GM04503 (cell line): Measurements from ENCODE around the gene EXOSC10.

Source experiments
- DNase-seq: peaks from one replicate; pipeline ENCODE4 v3.0.0-alpha.2; 2012; ENCODE audit warnings: low read depth

The EXOSC10 gene

GRCh38 chr1:11099310-11100148, at the start of gene EXOSC10:
EXOSC10 (minus strand) TSS chr1:11099869; CDS start chr1:11099831, 38 bp downstream.
- DNase-seq: peak; percentile 34

GRCh38 chr1:11147197-11147770, 47.6 kb upstream of the EXOSC10 start:
- DNase-seq: peak; percentile 23

GRCh38 chr1:11145741-11146140, 46.1 kb upstream of the EXOSC10 start:
- no peak for DNase-seq

- no peak for DNase-seq
Observed at GRCh38 chr1:11144570-11145256, 45.0 kb upstream of the EXOSC10 start.

- DNase-seq: no peak
Observed at GRCh38 chr1:11143907-11144306, 44.2 kb upstream of the EXOSC10 start.

- no peak for DNase-seq
Observed at GRCh38 chr1:11143401-11143800, 43.7 kb upstream of the EXOSC10 start.

- no peak for DNase-seq
Observed at GRCh38 chr1:11142618-11143391, 43.1 kb upstream of the EXOSC10 start.

- peak; percentile 34 for DNase-seq
Observed at GRCh38 chr1:11138952-11139351, 39.3 kb upstream of the EXOSC10 start.

- no peak for DNase-seq
Observed at GRCh38 chr1:11138029-11138428, 38.4 kb upstream of the EXOSC10 start.

GRCh38 chr1:11134898-11135266, 35.2 kb upstream of the EXOSC10 start:
- DNase-seq: no peak

- peak; percentile 34 for DNase-seq
Observed at GRCh38 chr1:11134251-11134897, 34.7 kb upstream of the EXOSC10 start.

- DNase-seq: no peak
Observed at GRCh38 chr1:11132563-11133293, 33.1 kb upstream of the EXOSC10 start.

GRCh38 chr1:11131816-11132215, 32.1 kb upstream of the EXOSC10 start:
- no peak for DNase-seq

- no peak for DNase-seq
Observed at GRCh38 chr1:11130406-11130805, 30.7 kb upstream of the EXOSC10 start.

- DNase-seq: no peak
Observed at GRCh38 chr1:11129649-11130390, 30.2 kb upstream of the EXOSC10 start.

GRCh38 chr1:11126569-11126968, 26.9 kb upstream of the EXOSC10 start:
- DNase-seq: no peak

- no peak for DNase-seq
Observed at GRCh38 chr1:11125931-11126330, 26.3 kb upstream of the EXOSC10 start.

- DNase-seq: no peak
Observed at GRCh38 chr1:11124965-11125364, 25.3 kb upstream of the EXOSC10 start.

- DNase-seq: no peak
Observed at GRCh38 chr1:11116318-11116717, 16.6 kb upstream of the EXOSC10 start.

GRCh38 chr1:11114966-11115365, 15.3 kb upstream of the EXOSC10 start:
- no peak for DNase-seq
